Measurements from ENCODE around the gene ZBTB38.

The ZBTB38 gene

GRCh38 chr3:141326626-141327025, 41.7 kb upstream of the ZBTB38 start:
- TF ChIP-seq CTCF (IDR thresholded peaks at IDR 0.05; ENCODE audit: insufficient read depth, low read depth, low read length, missing control alignments) = no peak
- no peak for DNase-seq (ENCODE audit: low read depth)
- H3K4me3 ChIP-seq (ENCODE audit: low read length) = no peak overlapping the region

- DNase-seq (ENCODE audit: low read depth) = no peak
- no peak for TF ChIP-seq CTCF (IDR thresholded peaks at IDR 0.05; ENCODE audit: insufficient read depth, low read depth, low read length, missing control alignments)
- no peak overlapping the region for H3K4me3 ChIP-seq (ENCODE audit: low read length)
These were observed 39.8 kb upstream of the ZBTB38 start for GRCh38 chr3:141328286-141329166.

- no peak for TF ChIP-seq CTCF (IDR thresholded peaks at IDR 0.05; ENCODE audit: insufficient read depth, low read depth, low read length, missing control alignments)
- no peak for DNase-seq (ENCODE audit: low read depth)
- H3K4me3 ChIP-seq (ENCODE audit: low read length) = no peak overlapping the region
These were observed 38.1 kb upstream of the ZBTB38 start for GRCh38 chr3:141330235-141330634.

GRCh38 chr3:141330718-141331376, 37.5 kb upstream of the ZBTB38 start:
- TF ChIP-seq CTCF (IDR thresholded peaks at IDR 0.05; ENCODE audit: insufficient read depth, low read depth, low read length, missing control alignments) = no peak
- H3K4me3 ChIP-seq (ENCODE audit: low read length) = no peak overlapping the region
- DNase-seq (ENCODE audit: low read depth) = peak; percentile 42

GRCh38 chr3:141331377-141332318, 36.7 kb upstream of the ZBTB38 start:
- TF ChIP-seq CTCF (IDR thresholded peaks at IDR 0.05; ENCODE audit: insufficient read depth, low read depth, low read length, missing control alignments) = no peak
- DNase-seq (ENCODE audit: low read depth) = peak; percentile 96
- H3K4me3 ChIP-seq (ENCODE audit: low read length) = no peak overlapping the region

- DNase-seq (ENCODE audit: low read depth) = no peak
- no peak for TF ChIP-seq CTCF (IDR thresholded peaks at IDR 0.05; ENCODE audit: insufficient read depth, low read depth, low read length, missing control alignments)
- H3K4me3 ChIP-seq (ENCODE audit: low read length) = no peak overlapping the region
These were observed 35.9 kb upstream of the ZBTB38 start for GRCh38 chr3:141332416-141332815.
